Measurements from ENCODE around the gene DGLUCY.

DGLUCY gene

GRCh38 chr14:91238661-91239060 is 124.8 kb downstream of the DGLUCY start:
- Histone ChIP-seq H2BK12ac (ENCODE audit: low read length) (no peak overlapping the region), H3K14ac (ENCODE audit: low read length) (no peak overlapping the region), H4K8ac (ENCODE audit: low read depth, low read length) (no peak overlapping the region), H4K12ac (ENCODE audit: low read depth, low read length) (no peak overlapping the region), H3K23ac (ENCODE audit: low read length) (no peak overlapping the region), H3K4me3 (ENCODE audit: low read depth, low read length) (no peak overlapping the region), H4K91ac (ENCODE audit: low read depth, low read length) (no peak overlapping the region), H3K4me2 (ENCODE audit: low read length) (no peak overlapping the region), H3K79me2 (ENCODE audit: control insufficient read depth, insufficient read depth, low read length, poor library complexity) (no peaks in the 10 kb centered on the region), H3K9ac (ENCODE audit: low read length) (no peak overlapping the region), H2BK120ac (ENCODE audit: insufficient read depth, low read length, poor library complexity) (no peak overlapping the region), H3K4me1 (ENCODE audit: control insufficient read depth in 1 of 2, insufficient read depth in 2 of 2, low read length in 2 of 2) (no peaks in the 10 kb centered on the region), H2BK5ac (ENCODE audit: low read depth, low read length, poor library complexity) (no peak overlapping the region), H3K27me3 (ENCODE audit: insufficient read depth, low read length) (no peaks in the 10 kb centered on the region), H2AFZ (ENCODE audit: insufficient read depth, low read length, poor library complexity) (no peak overlapping the region), H3K79me1 (ENCODE audit: low read length) (no peaks in the 10 kb centered on the region), H2AK5ac (ENCODE audit: low read length) (no peak overlapping the region), H3K18ac (ENCODE audit: low read length) (no peak overlapping the region), H3K27ac (ENCODE audit: low read depth, low read length) (no peak overlapping the region), H3K9me3 (ENCODE audit: insufficient read depth, low read depth, low read length) (peaks cover 5% of the 10 kb centered on the region), H3K4ac (ENCODE audit: low read depth, low read length) (no peak overlapping the region), H3K36me3 (ENCODE audit: control insufficient read depth in 1 of 2, insufficient read depth in 2 of 2, low read length in 2 of 2) (no peaks in the 10 kb centered on the region)
- DNase-seq = no peak
- no CpG with 5 or more reads among the region's 8 CpGs for WGBS (ENCODE audit: extremely low coverage, insufficient coverage, insufficient read length)

DNA sequence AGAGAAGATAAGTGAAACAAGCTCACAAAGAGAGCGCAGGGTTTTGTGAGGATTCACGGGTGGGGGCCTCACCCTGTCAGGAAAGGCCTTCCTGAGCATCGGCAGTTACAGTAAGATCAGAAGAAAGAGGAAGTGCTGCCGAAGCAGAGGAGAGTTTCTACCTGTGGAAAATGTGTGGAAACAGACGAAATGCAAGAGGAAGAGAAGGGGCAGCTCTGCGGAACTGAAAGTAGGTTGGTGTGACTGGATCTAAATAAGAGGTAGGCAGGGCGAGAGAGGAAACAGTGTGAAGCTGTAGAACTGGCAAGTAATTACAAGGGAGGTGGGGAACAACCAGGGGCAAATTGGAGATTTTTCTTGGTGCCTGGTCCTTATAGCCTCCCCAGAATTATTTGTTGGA is 128.0 kb downstream of the DGLUCY start:
- H3K4me3 ChIP-seq (ENCODE audit: low read depth, low read length) = no peak overlapping the region
- WGBS (ENCODE audit: extremely low coverage, insufficient coverage, insufficient read length) = no CpG with 5 or more reads among the region's 7 CpGs
- H4K91ac ChIP-seq (ENCODE audit: low read depth, low read length) = no peak overlapping the region
- no peaks in the 10 kb centered on the region for H3K79me2 ChIP-seq (ENCODE audit: control insufficient read depth, insufficient read depth, low read length, poor library complexity)
- H3K23ac ChIP-seq (ENCODE audit: low read length) = no peak overlapping the region
- no peak overlapping the region for H3K9ac ChIP-seq (ENCODE audit: low read length)
- no peaks in the 10 kb centered on the region for H3K36me3 ChIP-seq (ENCODE audit: control insufficient read depth in 1 of 2, insufficient read depth in 2 of 2, low read length in 2 of 2)
- no peaks in the 10 kb centered on the region for H3K27me3 ChIP-seq (ENCODE audit: insufficient read depth, low read length)
- H2AK5ac ChIP-seq (ENCODE audit: low read length) = no peak overlapping the region
- no peaks in the 10 kb centered on the region for H3K4me1 ChIP-seq (ENCODE audit: control insufficient read depth in 1 of 2, insufficient read depth in 2 of 2, low read length in 2 of 2)
- H2BK120ac ChIP-seq (ENCODE audit: insufficient read depth, low read length, poor library complexity) = no peak overlapping the region
- no peak for DNase-seq
- no peak overlapping the region for H2AFZ ChIP-seq (ENCODE audit: insufficient read depth, low read length, poor library complexity)
- H3K14ac ChIP-seq (ENCODE audit: low read length) = no peak overlapping the region
- no peak overlapping the region for H2BK5ac ChIP-seq (ENCODE audit: low read depth, low read length, poor library complexity)
- no peaks in the 10 kb centered on the region for H3K79me1 ChIP-seq (ENCODE audit: low read length)
- no peak overlapping the region for H2BK12ac ChIP-seq (ENCODE audit: low read length)
- H4K8ac ChIP-seq (ENCODE audit: low read depth, low read length) = no peak overlapping the region
- H3K18ac ChIP-seq (ENCODE audit: low read length) = no peak overlapping the region
- no peak overlapping the region for H3K4me2 ChIP-seq (ENCODE audit: low read length)
- H3K4ac ChIP-seq (ENCODE audit: low read depth, low read length) = no peak overlapping the region
- H4K12ac ChIP-seq (ENCODE audit: low read depth, low read length) = no peak overlapping the region
- no peaks in the 10 kb centered on the region for H3K9me3 ChIP-seq (ENCODE audit: insufficient read depth, low read depth, low read length)
- no peak overlapping the region for H3K27ac ChIP-seq (ENCODE audit: low read depth, low read length)

- H2AK5ac ChIP-seq (ENCODE audit: low read length) = no peak overlapping the region
- no peaks in the 10 kb centered on the region for H3K79me1 ChIP-seq (ENCODE audit: low read length)
- no peak overlapping the region for H3K4me3 ChIP-seq (ENCODE audit: low read depth, low read length)
- no peak overlapping the region for H4K91ac ChIP-seq (ENCODE audit: low read depth, low read length)
- no CpG with 5 or more reads among the region's 4 CpGs for WGBS (ENCODE audit: extremely low coverage, insufficient coverage, insufficient read length)
- no peak overlapping the region for H3K14ac ChIP-seq (ENCODE audit: low read length)
- no peaks in the 10 kb centered on the region for H3K4me1 ChIP-seq (ENCODE audit: control insufficient read depth in 1 of 2, insufficient read depth in 2 of 2, low read length in 2 of 2)
- no peak overlapping the region for H3K4ac ChIP-seq (ENCODE audit: low read depth, low read length)
- H2AFZ ChIP-seq (ENCODE audit: insufficient read depth, low read length, poor library complexity) = no peak overlapping the region
- H3K23ac ChIP-seq (ENCODE audit: low read length) = no peak overlapping the region
- H3K36me3 ChIP-seq (ENCODE audit: control insufficient read depth in 1 of 2, insufficient read depth in 2 of 2, low read length in 2 of 2) = no peaks in the 10 kb centered on the region
- H4K8ac ChIP-seq (ENCODE audit: low read depth, low read length) = no peak overlapping the region
- H3K79me2 ChIP-seq (ENCODE audit: control insufficient read depth, insufficient read depth, low read length, poor library complexity) = no peaks in the 10 kb centered on the region
- no peak overlapping the region for H3K4me2 ChIP-seq (ENCODE audit: low read length)
- no peak overlapping the region for H3K9ac ChIP-seq (ENCODE audit: low read length)
- DNase-seq = no peak
- H4K12ac ChIP-seq (ENCODE audit: low read depth, low read length) = no peak overlapping the region
- H3K27ac ChIP-seq (ENCODE audit: low read depth, low read length) = no peak overlapping the region
- no peak overlapping the region for H2BK12ac ChIP-seq (ENCODE audit: low read length)
- no peaks in the 10 kb centered on the region for H3K9me3 ChIP-seq (ENCODE audit: insufficient read depth, low read depth, low read length)
- no peaks in the 10 kb centered on the region for H3K27me3 ChIP-seq (ENCODE audit: insufficient read depth, low read length)
- no peak overlapping the region for H2BK5ac ChIP-seq (ENCODE audit: low read depth, low read length, poor library complexity)
- H3K18ac ChIP-seq (ENCODE audit: low read length) = no peak overlapping the region
- H2BK120ac ChIP-seq (ENCODE audit: insufficient read depth, low read length, poor library complexity) = no peak overlapping the region
These were observed 128.8 kb downstream of the DGLUCY start for GRCh38 chr14:91242635-91243034.

DNA sequence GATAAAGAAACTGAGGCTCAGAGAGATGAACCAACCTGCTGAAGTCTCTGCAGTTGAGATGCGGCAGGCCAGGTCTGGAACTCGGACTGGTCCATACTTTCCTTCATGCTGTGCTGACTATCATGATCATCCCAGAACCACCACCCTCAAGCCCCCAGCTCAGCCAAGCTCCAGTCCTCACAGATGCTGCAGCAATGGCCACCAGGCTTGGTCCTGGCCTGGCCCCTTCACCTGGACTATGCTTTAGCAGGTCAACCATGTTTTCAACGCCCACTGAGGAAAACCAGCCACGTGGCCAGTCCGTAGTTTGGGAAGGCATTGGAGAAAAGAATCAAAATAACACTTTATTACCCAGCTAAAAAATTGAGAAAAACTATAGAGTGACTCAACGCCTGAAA is 129.2 kb downstream of the DGLUCY start:
- WGBS (ENCODE audit: extremely low coverage, insufficient coverage, insufficient read length) = no CpG with 5 or more reads among the region's 6 CpGs
- Histone ChIP-seq H2BK5ac (ENCODE audit: low read depth, low read length, poor library complexity) (no peak overlapping the region), H2BK12ac (ENCODE audit: low read length) (no peak overlapping the region), H2AK5ac (ENCODE audit: low read length) (no peak overlapping the region), H3K27ac (ENCODE audit: low read depth, low read length) (no peak overlapping the region), H3K27me3 (ENCODE audit: insufficient read depth, low read length) (no peaks in the 10 kb centered on the region), H3K4me3 (ENCODE audit: low read depth, low read length) (no peak overlapping the region), H3K9me3 (ENCODE audit: insufficient read depth, low read depth, low read length) (no peaks in the 10 kb centered on the region), H3K4me2 (ENCODE audit: low read length) (no peak overlapping the region), H3K4me1 (ENCODE audit: control insufficient read depth in 1 of 2, insufficient read depth in 2 of 2, low read length in 2 of 2) (no peaks in the 10 kb centered on the region), H4K8ac (ENCODE audit: low read depth, low read length) (no peak overlapping the region), H3K79me2 (ENCODE audit: control insufficient read depth, insufficient read depth, low read length, poor library complexity) (no peaks in the 10 kb centered on the region), H3K9ac (ENCODE audit: low read length) (no peak overlapping the region), H3K79me1 (ENCODE audit: low read length) (no peaks in the 10 kb centered on the region), H3K4ac (ENCODE audit: low read depth, low read length) (no peak overlapping the region), H3K18ac (ENCODE audit: low read length) (no peak overlapping the region), H3K36me3 (ENCODE audit: control insufficient read depth in 1 of 2, insufficient read depth in 2 of 2, low read length in 2 of 2) (no peaks in the 10 kb centered on the region), H4K12ac (ENCODE audit: low read depth, low read length) (no peak overlapping the region), H3K14ac (ENCODE audit: low read length) (no peak overlapping the region), H2AFZ (ENCODE audit: insufficient read depth, low read length, poor library complexity) (no peak overlapping the region), H2BK120ac (ENCODE audit: insufficient read depth, low read length, poor library complexity) (no peak overlapping the region), H3K23ac (ENCODE audit: low read length) (no peak overlapping the region), H4K91ac (ENCODE audit: low read depth, low read length) (no peak overlapping the region)
- no peak for DNase-seq

Measured in trophoblast cell (in vitro differentiated cells and primary cell).